ENCODE data around the gene IFNA13.

IFNA13 gene

DNA sequence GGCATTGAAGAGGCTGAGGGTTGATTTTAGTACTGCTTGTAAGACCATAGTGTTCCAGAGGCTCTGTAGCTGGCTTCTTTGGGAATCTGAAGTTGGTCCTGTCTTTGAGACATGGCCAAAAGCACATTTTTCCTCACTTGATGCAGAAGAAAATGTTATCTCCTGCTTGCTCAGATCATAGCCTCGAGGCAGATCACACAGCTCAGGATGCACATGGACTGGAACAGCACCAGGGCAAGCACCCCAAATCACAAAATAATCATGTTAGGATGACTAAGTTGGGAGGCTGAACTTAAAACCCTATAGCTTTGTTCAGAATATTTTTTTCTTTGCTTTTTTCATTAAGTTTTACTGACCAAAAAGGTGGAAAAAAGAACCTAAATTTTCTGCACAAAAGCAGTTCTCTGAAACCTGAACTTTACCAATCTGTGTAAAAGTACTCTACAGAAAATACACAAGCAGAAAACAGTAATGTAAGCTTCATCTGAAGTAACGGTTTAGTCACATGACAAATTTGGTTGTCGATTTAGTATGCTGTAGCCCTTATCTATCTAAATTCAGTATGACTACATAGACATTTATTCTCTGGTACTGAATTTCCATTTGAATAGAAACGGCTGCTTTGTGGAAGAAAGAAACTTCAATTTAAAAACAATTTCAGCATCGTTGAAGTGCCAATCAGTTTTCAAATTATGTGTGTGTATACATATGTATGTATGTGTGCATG, 36.0 kb downstream of the IFNA13 start:
- Mint-ChIP-seq H3K27me3 (no peaks in the 10 kb centered on the region), H3K4me3 (peak overlapping the region; percentile 94), H3K9me3 (no peaks in the 10 kb centered on the region), H3K27ac (no peak overlapping the region), H3K4me1 (peaks cover 82% of the 10 kb centered on the region), H3K36me3 (ENCODE audit: low read depth) (peaks cover 29% of the 10 kb centered on the region)
- no peak for ATAC-seq
- no peak for DNase-seq

DNA sequence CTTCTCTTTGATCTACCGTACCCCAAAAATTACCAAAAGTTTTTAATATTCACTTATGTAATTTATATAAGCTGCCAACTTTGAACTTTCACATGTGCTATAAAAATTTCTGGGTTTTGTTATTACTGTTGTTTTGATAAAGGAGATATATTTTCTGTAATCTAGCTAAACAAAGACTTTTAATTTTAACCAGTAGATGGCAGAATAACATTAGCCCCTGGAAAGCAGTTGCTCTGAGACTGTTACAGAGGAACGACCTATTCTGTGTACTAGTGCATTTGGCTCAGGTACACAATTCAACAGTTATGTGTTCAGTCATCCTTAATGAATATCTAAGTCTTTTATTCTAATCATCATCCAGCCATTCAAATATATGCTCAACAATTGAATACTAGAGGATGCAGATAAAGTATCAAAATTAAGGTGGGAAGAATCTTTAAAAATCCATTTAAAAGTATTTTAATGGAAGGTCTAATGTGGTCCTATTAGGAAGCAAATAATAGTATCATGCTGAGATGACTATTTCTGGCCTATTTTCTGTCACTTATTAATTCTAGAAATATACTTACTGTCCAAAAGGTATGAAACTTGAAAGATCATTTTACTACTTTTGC, 41.2 kb downstream of the IFNA13 start:
- Mint-ChIP-seq H3K27me3 (no peaks in the 10 kb centered on the region), H3K36me3 (ENCODE audit: low read depth) (peaks cover 14% of the 10 kb centered on the region), H3K9me3 (no peaks in the 10 kb centered on the region), H3K4me3 (no peak overlapping the region), H3K4me1 (peaks cover 45% of the 10 kb centered on the region), H3K27ac (no peak overlapping the region)
- ATAC-seq (peak; percentile 75), DNase-seq (no peak)

DNA sequence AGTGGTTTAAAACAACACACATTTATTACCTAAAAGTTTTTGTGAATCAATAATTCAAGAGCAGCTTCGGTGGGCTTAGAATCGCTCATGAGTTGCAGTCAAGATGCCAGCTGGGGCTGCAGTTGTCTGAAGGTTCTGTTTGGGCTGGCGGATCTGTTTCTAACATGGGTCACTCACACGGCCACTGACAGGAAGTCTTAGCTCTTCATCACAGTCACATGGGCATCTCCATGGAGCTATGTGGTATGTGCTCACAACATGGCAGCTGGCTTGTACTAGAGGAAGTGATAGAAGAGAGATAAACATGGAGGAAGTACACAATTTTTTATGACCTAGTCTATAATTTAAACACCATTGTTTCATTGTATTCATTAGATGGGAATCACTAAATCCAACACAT, 43.8 kb downstream of the IFNA13 start:
- DNase-seq, result no peak
- Mint-ChIP-seq H3K27me3 (no peaks in the 10 kb centered on the region), H3K36me3 (ENCODE audit: low read depth) (peaks cover 13% of the 10 kb centered on the region), H3K9me3 (no peaks in the 10 kb centered on the region), H3K27ac (peak overlapping the region; percentile 4), H3K4me1 (peaks cover 26% of the 10 kb centered on the region), H3K4me3 (no peak overlapping the region)
- ATAC-seq, result no peak

DNA sequence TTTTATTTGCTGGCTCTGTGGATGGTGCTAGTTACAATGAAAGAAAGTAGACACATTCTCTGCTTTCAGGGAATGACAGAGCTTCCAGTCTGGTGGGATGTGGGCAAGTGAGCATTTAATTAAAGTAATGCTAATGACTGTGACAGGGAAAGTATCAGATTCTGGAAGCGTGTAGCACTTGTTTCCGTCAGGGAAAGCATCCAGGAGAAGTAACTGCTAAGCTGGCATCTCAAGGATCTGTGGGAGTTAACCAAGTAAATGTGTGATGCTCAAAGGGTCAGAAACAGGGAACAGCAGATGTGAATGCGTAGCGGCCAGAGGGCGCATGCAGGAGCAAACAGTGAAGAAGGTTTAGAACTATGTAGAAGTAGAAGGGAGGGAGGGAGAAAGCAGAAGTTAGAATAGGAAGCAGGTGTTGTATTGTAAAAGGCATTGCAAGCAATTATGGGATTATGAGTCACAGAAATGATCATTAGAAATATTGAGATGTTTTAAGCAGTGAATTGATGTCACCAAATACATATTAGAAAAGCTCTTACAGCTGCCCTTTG, 44.9 kb downstream of the IFNA13 start:
- Mint-ChIP-seq H3K4me1 (peaks cover 22% of the 10 kb centered on the region), H3K27ac (no peak overlapping the region), H3K9me3 (no peaks in the 10 kb centered on the region), H3K4me3 (no peak overlapping the region), H3K36me3 (ENCODE audit: low read depth) (peaks cover 13% of the 10 kb centered on the region), H3K27me3 (no peaks in the 10 kb centered on the region)
- no peak for ATAC-seq
- DNase-seq, result no peak

DNA sequence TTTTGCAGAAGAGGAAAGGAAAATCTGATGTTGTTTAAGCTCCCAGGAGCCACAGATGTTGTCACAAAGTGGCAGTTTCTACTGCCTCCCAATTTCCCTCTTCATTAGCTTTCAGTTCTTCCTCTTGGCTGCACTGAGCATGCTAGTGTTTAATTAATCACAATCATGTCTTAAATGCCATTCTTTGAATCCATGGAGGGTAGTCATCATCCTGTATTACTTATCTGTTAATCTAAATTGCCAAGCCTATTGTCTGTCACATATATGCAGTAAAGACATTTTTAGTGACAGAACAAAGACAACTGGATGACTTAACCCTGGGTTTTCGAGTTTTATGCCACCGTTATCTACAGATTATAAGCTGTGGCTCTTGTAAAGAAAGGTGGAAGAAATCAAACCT, 47.4 kb downstream of the IFNA13 start:
- H3K36me3 Mint-ChIP-seq (ENCODE audit: low read depth), result peaks cover 7% of the 10 kb centered on the region
- peaks cover 7% of the 10 kb centered on the region for H3K4me1 Mint-ChIP-seq
- no peak overlapping the region for H3K4me3 Mint-ChIP-seq
- peak; percentile 52 for ATAC-seq
- no peak overlapping the region for H3K27ac Mint-ChIP-seq
- no peaks in the 10 kb centered on the region for H3K9me3 Mint-ChIP-seq
- no peak for DNase-seq
- H3K27me3 Mint-ChIP-seq, result no peaks in the 10 kb centered on the region

DNA sequence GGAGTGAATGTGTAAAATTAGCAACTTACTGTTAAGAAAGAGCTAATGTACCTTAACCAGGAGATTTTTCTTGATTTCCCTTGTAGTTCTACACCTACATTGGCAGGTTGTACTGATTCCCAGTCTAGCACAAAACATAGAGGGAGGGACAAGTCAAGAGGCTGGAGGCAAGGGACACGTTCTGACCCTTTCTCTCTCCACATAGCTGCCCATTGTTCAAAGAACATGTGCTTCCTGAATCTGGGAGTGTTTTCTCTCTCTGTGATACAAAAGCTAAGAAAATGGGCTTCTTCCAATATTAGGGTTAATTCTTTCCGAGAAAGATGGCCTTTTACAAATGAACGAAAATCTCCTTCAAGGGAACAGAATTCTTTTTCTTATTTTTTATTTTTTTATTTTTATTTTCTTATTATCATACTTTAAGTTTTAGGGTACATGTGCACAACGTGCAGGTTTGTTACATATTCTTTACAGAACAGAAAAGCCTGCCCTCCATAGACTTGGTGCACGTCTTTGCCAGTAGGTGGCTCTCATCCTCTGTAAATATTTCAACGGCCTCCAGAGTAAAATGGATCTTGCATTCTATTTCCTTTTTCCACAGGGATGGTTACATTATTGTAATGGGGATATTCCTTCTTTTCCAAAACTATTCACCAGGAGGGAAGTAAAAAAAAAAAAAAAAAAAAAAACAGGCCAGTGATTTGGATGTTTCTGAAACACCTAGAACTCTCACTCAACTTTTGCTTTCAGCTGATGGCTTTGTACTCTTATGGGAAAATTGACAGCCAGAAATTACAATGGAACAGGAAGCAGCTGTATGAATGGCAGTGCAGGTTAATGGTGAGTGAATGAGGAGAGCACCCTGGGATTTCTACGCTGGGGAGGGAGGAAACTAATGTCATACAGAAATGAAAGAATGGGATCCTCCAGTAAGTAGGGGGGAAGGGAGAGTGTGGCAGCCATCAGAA, 49.6 kb downstream of the IFNA13 start:
- H3K4me1 Mint-ChIP-seq, result peaks cover 5% of the 10 kb centered on the region
- peak; percentile 49 for ATAC-seq
- no peak overlapping the region for H3K27ac Mint-ChIP-seq
- H3K4me3 Mint-ChIP-seq, result no peak overlapping the region
- peak; percentile 23 for DNase-seq
- no peaks in the 10 kb centered on the region for H3K27me3 Mint-ChIP-seq
- H3K36me3 Mint-ChIP-seq (ENCODE audit: low read depth), result peaks cover 4% of the 10 kb centered on the region
- H3K9me3 Mint-ChIP-seq, result no peaks in the 10 kb centered on the region

Data from activated naive CD8-positive, alpha-beta T cell treated with anti-CD3 and anti-CD28 coated beads, Interleukin-2, amount 50 U/mL, for 24 hours (primary cell).